HCT116 (cell line): ENCODE results near the gene TCTA. TPM values are rescaled to one million over a fixed set of nuclear protein-coding genes. Genes with fewer than 3 reads are reported as not detected.

Experiments
- ATAC-seq: fragments of 200-7000 bp; cut with Tn5 transposase; 2 replicates; pipeline ENCODE4 v1.9.1; 2020; ENCODE audit warnings: mild to moderate bottlenecking, moderate library complexity
- BruUV-seq: library from RNA; stranded (reverse); fragments of 400-500 nt; replicated peaks from 2 replicates; lab custom pipeline; 2021; lab: Mats Ljungman, UMichigan
- CTCF ChIA-PET: fragments of 300-600 bp; sonication (Branson Sonifier 250); formaldehyde crosslinking; loops from one replicate; lab custom pipeline; 2021; ENCODE audit warnings: antibody characterized with exemption; lab: Charles Lee
- POLR2A ChIA-PET: fragments of 300-600, 350-600 bp; sonication (Branson Sonifier 250); formaldehyde crosslinking; loops from one replicate; lab custom pipeline; 2021; ENCODE audit warnings: antibody characterized with exemption; lab: Charles Lee
- RAD21 ChIA-PET, 2 experiments: fragments of 300-600 bp; sonication (Branson Sonifier 250); formaldehyde crosslinking; loops; one replicate each; lab custom pipeline; 2023; ENCODE audit warnings: low total read pairs in 2 of 2; ENCODE audit not compliant: uncharacterized antibody in 2 of 2, unreplicated experiment in 2 of 2, low non-redundant PET in 1 of 2; lab: Charles Lee
- DNase-seq: peaks from one replicate; pipeline ENCODE4 v3.0.0-alpha.2; 2010; ENCODE audit warnings: low read depth, low spot score
- H2AFZ ChIP-seq: fragments of 200-600 bp; shearing (Covaris generic), sonication (generic); 2 replicates; pipeline ENCODE4 v1.6.1; 2017; ENCODE audit warnings: low read depth, mixed run types, mixed read lengths, antibody characterized with exemption, low read length; ENCODE audit not compliant: poor library complexity, severe bottlenecking
- H3K27ac ChIP-seq: 2 replicates; pipeline ENCODE4 v1.5.1; 2012; ENCODE audit warnings: low read depth, low read length
- H3K27me3 ChIP-seq: fragments of 200-600 bp; sonication (generic); 2 replicates; pipeline ENCODE4 v1.6.1; 2016; ENCODE audit warnings: mixed run types, low read length, mixed read lengths; ENCODE audit not compliant: insufficient read depth
- H3K36me3 ChIP-seq, 2 experiments: fragments of 200-500 bp in 1 of 2; fragments of 200-600 bp in 1 of 2; sonication (Bioruptor generic) in 1 of 2; sonication (generic) in 1 of 2; 2 replicates each; pipeline versions ENCODE4 v1.5.1 to v1.6.1; 2014 to 2016; ENCODE audit warnings: low read length in 2 of 2, inconsistent platforms in 1 of 2, mixed read lengths in 1 of 2, mixed run types in 1 of 2; ENCODE audit not compliant: insufficient read depth in 2 of 2, control insufficient read depth in 1 of 2
- H3K4me1 ChIP-seq, 2 experiments: fragments of 200-600 bp in 1 of 2; sonication (generic) in 1 of 2; 2 replicates each; pipeline versions ENCODE4 v1.5.1 to v1.6.1; 2012 to 2017; ENCODE audit warnings: low read length in 2 of 2, inconsistent platforms in 1 of 2, mild to moderate bottlenecking in 1 of 2, mixed read lengths in 1 of 2, mixed run types in 1 of 2, moderate library complexity in 1 of 2; ENCODE audit not compliant: insufficient read depth in 2 of 2, control insufficient read depth in 1 of 2
- H3K4me2 ChIP-seq: fragments of 200-600 bp; sonication (generic); 2 replicates; pipeline ENCODE4 v1.6.1; 2017; ENCODE audit warnings: mixed run types, low read length, mixed read lengths
- H3K4me3 ChIP-seq, 2 experiments: fragments of 200-600 bp in 1 of 2; sonication (generic) in 1 of 2; replicated peaks in 1 of 2; 2 replicates each; pipeline ENCODE4 v1.5.1; 2011 to 2016; ENCODE audit warnings: low read length in 2 of 2, control low read depth in 1 of 2, low read depth in 1 of 2, mild to moderate bottlenecking in 1 of 2, mixed read lengths in 1 of 2, mixed run types in 1 of 2
- H3K79me2 ChIP-seq: fragments of 200-600 bp; sonication (generic); 2 replicates; pipeline ENCODE4 v1.6.1; 2017; ENCODE audit warnings: mild to moderate bottlenecking, mixed run types, low read length, moderate library complexity, mixed read lengths; ENCODE audit not compliant: insufficient read depth
- H3K9ac ChIP-seq: fragments of 200-600 bp; sonication (generic); 2 replicates; pipeline ENCODE4 v1.6.1; 2016; ENCODE audit warnings: low read length, mixed read lengths
- H3K9me2 ChIP-seq: fragments of 200-600 bp; sonication (generic), shearing (Covaris generic); 2 replicates; pipeline ENCODE4 v1.6.1; 2017; ENCODE audit warnings: mixed run types, mild to moderate bottlenecking, moderate library complexity; ENCODE audit not compliant: insufficient read depth
- H3K9me3 ChIP-seq, 2 experiments: fragments of 200-500 bp in 1 of 2; fragments of 200-600 bp in 1 of 2; sonication (Bioruptor generic) in 1 of 2; sonication (generic) in 1 of 2; 2 replicates each; pipeline ENCODE4 v1.6.1; 2014 to 2017; ENCODE audit warnings: low read length in 2 of 2, mixed read lengths in 2 of 2, inconsistent platforms in 1 of 2, low read depth in 1 of 2, mild to moderate bottlenecking in 1 of 2, mixed run types in 1 of 2, moderate library complexity in 1 of 2; ENCODE audit not compliant: control insufficient read depth in 1 of 2, insufficient read depth in 1 of 2
- H4K20me1 ChIP-seq: fragments of 200-600 bp; sonication (generic), shearing (Covaris generic); 2 replicates; pipeline ENCODE4 v1.6.1; 2017; ENCODE audit warnings: mixed run types, mild to moderate bottlenecking, moderate library complexity; ENCODE audit not compliant: insufficient read depth
- EGR1 ChIP-seq: IDR thresholded peaks from 2 replicates; pipeline ENCODE4 v1.6.1; 2012; ENCODE audit warnings: low read depth
- EZH2 ChIP-seq: fragments of 200-600 bp; sonication (generic); IDR thresholded peaks from 2 replicates; pipeline ENCODE4 v1.6.1; 2017; ENCODE audit warnings: antibody characterized with exemption, mixed run types
- POLR2A ChIP-seq: IDR thresholded peaks from 2 replicates; pipeline ENCODE4 v1.7.0; 2011; ENCODE audit warnings: borderline replicate concordance; ENCODE audit not compliant: insufficient read depth, insufficient read length; ENCODE audit errors: extremely low read depth
- POLR2AphosphoS5 ChIP-seq: IDR thresholded peaks from 2 replicates; pipeline ENCODE4 v1.6.1; 2011; ENCODE audit warnings: mild to moderate bottlenecking, low read depth, low read length, moderate library complexity
- RAD21 ChIP-seq: IDR thresholded peaks from 2 replicates; pipeline ENCODE4 v1.6.1; 2012; ENCODE audit warnings: low read depth, mild to moderate bottlenecking
- SIN3A ChIP-seq: IDR thresholded peaks from 2 replicates; pipeline ENCODE4 v1.6.1; 2012; ENCODE audit warnings: low read depth
- SP1 ChIP-seq: IDR thresholded peaks from 2 replicates; pipeline ENCODE4 v1.6.1; 2012; ENCODE audit warnings: low read depth
- YY1 ChIP-seq: IDR thresholded peaks from 2 replicates; pipeline ENCODE4 v1.6.1; 2011; ENCODE audit warnings: low read length, low read depth, moderate library complexity, mild to moderate bottlenecking; ENCODE audit not compliant: insufficient replicate concordance; ENCODE audit errors: extremely low read depth
- ZFX ChIP-seq: fragments of 450-650 bp; IDR thresholded peaks from 2 replicates; pipeline ENCODE4 v1.6.1; 2017
- ZNF274 ChIP-seq: fragments of 200-500 bp; sonication (Bioruptor generic); IDR thresholded peaks from 2 replicates; pipeline ENCODE4 v1.6.1; 2014; ENCODE audit warnings: mild to moderate bottlenecking, low read depth, low read length, inconsistent platforms
- intact Hi-C: fragments of 100-400 bp; cut with micrococcal nuclease; formaldehyde crosslinking; loops from 2 replicates; pipeline ENCODE4 v1.10.0; 2022
- total RNA-seq: library from RNA; stranded (reverse); gene quantifications from one replicate; pipeline ENCODE4 v1.2.1, GENCODE V29; 2021; ENCODE audit not compliant: unreplicated experiment
- TF ChIP-seq, protein P1 (sequence below), 3 experiments: fragments of 200-600 bp in 1 of 3; sonication (generic) in 1 of 3; IDR thresholded peaks in 2 of 3; conservative IDR thresholded peaks in 1 of 3; 2 replicates each; pipeline ENCODE4 v1.5.1; 2012 to 2017; ENCODE audit warnings: low read depth in 2 of 3, low read length in 2 of 3, antibody characterized with exemption in 1 of 3, borderline replicate concordance in 1 of 3, control low read depth in 1 of 3, mild to moderate bottlenecking in 1 of 3, mixed read lengths in 1 of 3, mixed run types in 1 of 3, moderate library complexity in 1 of 3; ENCODE audit not compliant: insufficient read depth in 1 of 3
- TF ChIP-seq, protein P2 (sequence below): IDR thresholded peaks from 2 replicates; pipeline ENCODE4 v1.6.1; 2012
- TF ChIP-seq, protein P3 (sequence below): IDR thresholded peaks from 2 replicates; pipeline ENCODE4 v1.6.1; 2012

Gene TCTA
- total RNA-seq, 1 experiment from 2014 or later: 11.9 TPM

DNA sequence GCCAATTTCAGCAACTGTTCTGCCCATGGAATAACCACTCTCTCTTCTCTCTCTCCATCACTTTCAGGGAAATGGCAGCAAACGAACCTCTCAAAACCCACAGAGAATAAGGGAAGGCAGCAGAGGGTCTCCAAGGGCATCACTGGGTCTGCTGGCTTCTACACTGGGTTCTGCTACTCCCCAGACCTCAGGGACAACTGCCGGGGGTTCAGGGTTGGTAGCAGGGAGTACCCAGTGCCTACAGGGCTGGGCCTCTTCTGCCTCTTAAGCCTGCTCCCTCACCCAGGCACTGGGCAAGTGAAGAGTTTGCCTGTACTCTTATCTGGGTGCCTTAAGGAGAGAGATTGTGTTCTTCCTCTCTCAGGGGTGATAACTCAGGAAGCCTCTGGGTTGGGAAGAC, 2.5 kb downstream of the TCTA start:
- ChIA-PET POLR2A (interaction anchor here (1.3 kb wide), 1 partner anchor 14 kb away, joined by 4 read pairs; the partner anchor contains the start of gene NICN1), CTCF (interaction anchor here (1.2 to 1.3 kb wide), 2 partner anchors 34 to 35 kb away, joined by 3 to 12 read pairs; no protein-coding TSS in a partner anchor), RAD21 (no interaction called here)
- no TSS peak for BruUV-seq
- no peak overlapping the region for H2AFZ ChIP-seq
- H3K36me3 ChIP-seq: peaks cover 0 to 17% of the 10 kb centered on the region in 2 experiments; a peak in 1 of 4 replicates
- no peaks in the 10 kb centered on the region for H3K9me2 ChIP-seq
- intact Hi-C loops: loop anchor here (1.0 kb wide), 1 partner anchor 35 kb away; no protein-coding TSS in a partner anchor
- no peak overlapping the region for H3K4me3 ChIP-seq
- no peaks in the 10 kb centered on the region for H3K27me3 ChIP-seq
- H3K9ac ChIP-seq: no peak overlapping the region
- peaks cover 37% of the 10 kb centered on the region for H3K79me2 ChIP-seq
- peaks cover 19 to 58% of the 10 kb centered on the region in 2 experiments; a peak in 3 of 4 replicates for H3K4me1 ChIP-seq
- no peak for ATAC-seq
- peaks cover 12% of the 10 kb centered on the region; the same call in 1 of the 2 replicates for H4K20me1 ChIP-seq
- DNase-seq: no peak
- no peak overlapping the region for H3K4me2 ChIP-seq
- H3K9me3 ChIP-seq: no peaks in the 10 kb centered on the region
- H3K27ac ChIP-seq: no peak overlapping the region
- TF ChIP-seq RAD21 (no peak), ZFX (no peak), EZH2 (no peak), EGR1 (no peak), SP1 (no peak), POLR2A (no peak), ZNF274 (no peak), SIN3A (no peak), POLR2AphosphoS5 (no peak), YY1 (no peak)
- TF ChIP-seq, protein P1, sequence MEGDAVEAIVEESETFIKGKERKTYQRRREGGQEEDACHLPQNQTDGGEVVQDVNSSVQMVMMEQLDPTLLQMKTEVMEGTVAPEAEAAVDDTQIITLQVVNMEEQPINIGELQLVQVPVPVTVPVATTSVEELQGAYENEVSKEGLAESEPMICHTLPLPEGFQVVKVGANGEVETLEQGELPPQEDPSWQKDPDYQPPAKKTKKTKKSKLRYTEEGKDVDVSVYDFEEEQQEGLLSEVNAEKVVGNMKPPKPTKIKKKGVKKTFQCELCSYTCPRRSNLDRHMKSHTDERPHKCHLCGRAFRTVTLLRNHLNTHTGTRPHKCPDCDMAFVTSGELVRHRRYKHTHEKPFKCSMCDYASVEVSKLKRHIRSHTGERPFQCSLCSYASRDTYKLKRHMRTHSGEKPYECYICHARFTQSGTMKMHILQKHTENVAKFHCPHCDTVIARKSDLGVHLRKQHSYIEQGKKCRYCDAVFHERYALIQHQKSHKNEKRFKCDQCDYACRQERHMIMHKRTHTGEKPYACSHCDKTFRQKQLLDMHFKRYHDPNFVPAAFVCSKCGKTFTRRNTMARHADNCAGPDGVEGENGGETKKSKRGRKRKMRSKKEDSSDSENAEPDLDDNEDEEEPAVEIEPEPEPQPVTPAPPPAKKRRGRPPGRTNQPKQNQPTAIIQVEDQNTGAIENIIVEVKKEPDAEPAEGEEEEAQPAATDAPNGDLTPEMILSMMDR (IDR thresholded peaks at IDR 0.05 in 2 of 3, conservative IDR thresholded peaks at IDR 0.05 in 1 of 3; ENCODE audit: borderline replicate concordance in 1 of 3, insufficient read depth in 1 of 3, low read depth in 2 of 3, low read length in 2 of 3): no peak
- TF ChIP-seq, protein P2, sequence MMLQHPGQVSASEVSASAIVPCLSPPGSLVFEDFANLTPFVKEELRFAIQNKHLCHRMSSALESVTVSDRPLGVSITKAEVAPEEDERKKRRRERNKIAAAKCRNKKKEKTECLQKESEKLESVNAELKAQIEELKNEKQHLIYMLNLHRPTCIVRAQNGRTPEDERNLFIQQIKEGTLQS: no peak
- TF ChIP-seq, protein P3, sequence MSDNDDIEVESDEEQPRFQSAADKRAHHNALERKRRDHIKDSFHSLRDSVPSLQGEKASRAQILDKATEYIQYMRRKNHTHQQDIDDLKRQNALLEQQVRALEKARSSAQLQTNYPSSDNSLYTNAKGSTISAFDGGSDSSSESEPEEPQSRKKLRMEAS: no peak
